B cell (primary cell): ENCODE results near the gene TEX28.
"Not testable (repeated sequence)": the region's sequence is repeated elsewhere in the genome, so short reads cannot be mapped to it uniquely, and the experiment has no call there.

ENCODE experiments used
- CTCF ChIP-seq: fragments of 200-600 bp; IDR thresholded peaks from one replicate; pipeline ENCODE4 v1.8.0; 2022; ENCODE audit warnings: antibody characterized with exemption, mild to moderate bottlenecking
- EZH2 ChIP-seq: IDR thresholded peaks from 2 replicates; pipeline ENCODE4 v1.6.1; 2012; ENCODE audit warnings: borderline replicate concordance, low read depth, mild to moderate bottlenecking, moderate library complexity, low read length; ENCODE audit not compliant: insufficient read depth, poor library complexity, severe bottlenecking

DNA sequence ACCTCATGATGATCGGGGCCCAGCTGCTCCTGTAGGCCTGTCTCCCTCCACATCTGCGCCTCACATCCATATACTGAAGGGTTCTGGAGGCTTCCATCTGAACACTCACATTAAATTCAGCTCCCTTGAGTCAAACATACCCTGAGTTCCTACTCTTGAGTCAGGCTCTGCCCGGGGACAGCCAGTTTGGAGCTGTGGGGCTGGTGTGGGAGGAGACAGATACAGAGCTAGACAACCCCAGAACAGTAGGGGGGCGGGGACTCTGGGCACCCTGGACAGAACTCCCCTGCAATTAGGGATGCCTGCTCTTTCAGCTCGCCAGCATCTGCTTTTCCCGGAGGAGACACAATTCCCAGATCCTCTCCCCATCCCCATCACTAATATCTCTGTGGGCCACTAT lies 31.9 kb downstream of the TEX28 start:
- not testable (repeated sequence) for TF ChIP-seq CTCF, EZH2
